ENCODE results near the gene FASTKD2. TPM values are rescaled to one million over a fixed set of nuclear protein-coding genes. Genes with fewer than 3 reads are reported as not detected.

FASTKD2 gene
- total and polyA plus RNA-seq, 2 of the 8 experiments (the other 6 are each of a cell fraction or from before 2014, with no cell fraction given): 35.7 to 38.5 TPM

DNA sequence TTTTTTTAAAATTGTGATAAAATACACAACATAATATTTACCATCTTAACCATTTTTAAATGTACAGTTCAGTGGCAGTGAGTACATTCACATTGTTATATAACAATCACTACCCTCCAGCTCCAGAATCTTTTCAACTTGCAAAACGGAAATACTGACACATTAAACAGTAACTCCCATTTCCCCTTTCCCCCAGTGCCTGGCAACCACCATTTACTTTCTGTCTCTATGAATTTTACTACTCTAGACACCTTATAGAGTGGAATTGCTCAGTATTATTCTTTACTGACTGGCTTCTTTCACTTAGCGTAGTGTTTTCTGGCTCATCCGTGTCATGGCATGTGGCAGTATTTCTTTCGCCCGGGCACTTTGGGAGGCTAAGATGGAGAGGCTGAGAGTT, 32.6 kb downstream of the FASTKD2 start (continued):
- no peak for TF ChIP-seq USF2 (IDR thresholded peaks at IDR 0.05; ENCODE audit: low read length)
- no peak for TF ChIP-seq SP1 (IDR thresholded peaks at IDR 0.05; ENCODE audit: low read depth, low read length)
- TF ChIP-seq SRF (IDR thresholded peaks at IDR 0.05; ENCODE audit: low read depth, low read length): no peak
- no peak for TF ChIP-seq ASH2L (IDR thresholded peaks at IDR 0.05; ENCODE audit: low read length)
- TF ChIP-seq CHD1 (IDR thresholded peaks at IDR 0.05; ENCODE audit: low read depth, low read length): no peak
- no peak for TF ChIP-seq HDAC6 (IDR thresholded peaks at IDR 0.05; ENCODE audit: low read depth, low read length)
- no peak for TF ChIP-seq RXRA (IDR thresholded peaks at IDR 0.05; ENCODE audit: insufficient read depth, low read depth, low read length)
- TF ChIP-seq JUND (IDR thresholded peaks at IDR 0.05; ENCODE audit: low read length): no peak
- TF ChIP-seq SIX5 (IDR thresholded peaks at IDR 0.05; ENCODE audit: low read depth, low read length): no peak

All from H1 (cell line).